Measurements from ENCODE around the gene KRTAP12-3. TPM values are rescaled to one million over a fixed set of nuclear protein-coding genes. Genes with fewer than 3 reads are reported as not detected.
"Not testable (repeated sequence)": the region's sequence is repeated elsewhere in the genome, so short reads cannot be mapped to it uniquely, and the experiment has no call there.

KRTAP12-3 gene
- total RNA-seq, 2 experiments from 2014 or later, result not detected

DNA sequence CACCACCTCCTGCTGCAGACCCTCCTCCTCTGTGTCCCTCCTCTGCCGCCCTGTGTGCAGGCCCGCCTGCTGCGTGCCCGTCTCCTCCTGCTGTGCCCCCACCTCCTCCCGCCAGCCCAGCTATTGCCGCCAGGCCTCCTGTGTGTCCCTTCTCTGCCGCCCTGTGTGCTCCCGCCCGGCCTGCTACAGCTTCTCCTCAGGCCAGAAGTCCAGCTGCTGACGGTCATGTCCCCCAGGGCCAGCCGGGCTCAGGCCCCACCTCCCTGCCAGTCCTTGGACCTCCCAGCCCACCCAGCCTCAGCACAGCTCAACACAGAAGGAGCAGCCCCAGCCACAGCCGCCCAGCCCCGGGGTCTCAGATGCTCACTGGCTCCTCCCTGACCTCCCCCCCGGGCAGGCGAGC lies 29.9 kb upstream of the KRTAP12-3 start:
- H3K9me2 ChIP-seq (ENCODE audit: insufficient read depth, low read length); H3K4me3 ChIP-seq (ENCODE audit: low read depth, low read length, poor library complexity, severe bottlenecking); BruUV-seq (replicated peaks); H4K20me1 ChIP-seq (ENCODE audit: insufficient read depth, low read length); H2AFZ ChIP-seq (ENCODE audit: low read length); H3K27ac ChIP-seq (ENCODE audit: low read depth, low read length, poor library complexity, severe bottlenecking); H3K36me3 ChIP-seq (ENCODE audit: insufficient read depth, low read length); H3K4me2 ChIP-seq (ENCODE audit: low read length); H3K4me1 ChIP-seq (ENCODE audit: insufficient read depth, low read length, poor library complexity, severe bottlenecking); DNase-seq (ENCODE audit: low spot score); intact Hi-C loops (cut with micrococcal nuclease; ENCODE audit: unreplicated experiment); POLR2A ChIA-PET; H3K79me2 ChIP-seq (ENCODE audit: insufficient read depth, low read depth, low read length): not testable (repeated sequence)
- CTCF ChIA-PET (ENCODE audit: unreplicated experiment), result interaction anchor here (0.6 kb wide), 1 partner anchor 125 kb away, joined by 3 read pairs; no protein-coding TSS in a partner anchor
- H3K9me3 ChIP-seq (ENCODE audit: low read length), result peaks cover 13% of the 10 kb centered on the region

DNA sequence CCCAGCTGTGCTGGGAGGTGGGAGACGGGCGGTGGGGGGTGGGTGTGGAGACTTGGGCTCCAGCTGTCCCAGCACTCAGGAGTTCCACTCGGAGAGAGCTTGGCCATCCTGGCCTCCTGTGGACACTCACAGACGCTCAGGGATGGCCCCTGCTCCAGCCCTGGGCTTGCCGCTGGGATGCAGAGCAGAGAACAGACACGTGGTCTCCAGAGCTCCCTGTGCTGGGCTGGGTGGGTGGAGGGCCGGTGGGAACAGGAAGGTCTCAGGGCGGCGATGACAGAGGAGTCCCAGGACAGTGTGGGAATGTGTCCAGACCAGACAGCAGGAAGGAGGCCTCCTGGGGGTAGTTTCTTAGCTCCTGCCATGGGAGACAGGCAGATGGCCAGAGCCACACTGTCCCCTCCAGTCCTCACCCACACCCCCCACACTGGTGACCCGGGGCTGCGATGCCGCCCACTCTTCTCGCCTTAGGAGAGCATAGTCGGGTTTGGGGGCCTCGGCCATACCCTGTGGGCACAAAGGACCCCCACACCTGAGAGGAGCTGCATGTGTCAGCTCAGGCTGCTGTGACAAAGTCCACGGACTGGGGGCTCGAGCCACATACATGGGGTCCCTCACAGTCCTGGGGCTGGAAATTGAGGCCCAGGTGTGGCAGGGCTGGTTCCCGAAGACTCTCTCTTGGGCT lies 28.9 kb upstream of the KRTAP12-3 start:
- Histone ChIP-seq H3K27ac (ENCODE audit: low read depth, low read length, poor library complexity, severe bottlenecking) (no peak overlapping the region), H2AFZ (ENCODE audit: low read length) (no peak overlapping the region), H3K4me1 (ENCODE audit: insufficient read depth, low read length, poor library complexity, severe bottlenecking) (no peaks in the 10 kb centered on the region), H3K4me2 (ENCODE audit: low read length) (no peak overlapping the region), H3K9me3 (ENCODE audit: low read length) (peaks cover 4% of the 10 kb centered on the region; the same call in 1 of the 2 replicates), H4K20me1 (ENCODE audit: insufficient read depth, low read length) (no peaks in the 10 kb centered on the region), H3K79me2 (ENCODE audit: insufficient read depth, low read depth, low read length) (no peaks in the 10 kb centered on the region), H3K9me2 (ENCODE audit: insufficient read depth, low read length) (no peaks in the 10 kb centered on the region), H3K36me3 (ENCODE audit: insufficient read depth, low read length) (no peaks in the 10 kb centered on the region), H3K4me3 (ENCODE audit: low read depth, low read length, poor library complexity, severe bottlenecking) (no peak overlapping the region)
- intact Hi-C loops (cut with micrococcal nuclease; ENCODE audit: unreplicated experiment), result no loop called here
- POLR2A ChIA-PET, result no interaction called here
- TF ChIP-seq, protein P1, sequence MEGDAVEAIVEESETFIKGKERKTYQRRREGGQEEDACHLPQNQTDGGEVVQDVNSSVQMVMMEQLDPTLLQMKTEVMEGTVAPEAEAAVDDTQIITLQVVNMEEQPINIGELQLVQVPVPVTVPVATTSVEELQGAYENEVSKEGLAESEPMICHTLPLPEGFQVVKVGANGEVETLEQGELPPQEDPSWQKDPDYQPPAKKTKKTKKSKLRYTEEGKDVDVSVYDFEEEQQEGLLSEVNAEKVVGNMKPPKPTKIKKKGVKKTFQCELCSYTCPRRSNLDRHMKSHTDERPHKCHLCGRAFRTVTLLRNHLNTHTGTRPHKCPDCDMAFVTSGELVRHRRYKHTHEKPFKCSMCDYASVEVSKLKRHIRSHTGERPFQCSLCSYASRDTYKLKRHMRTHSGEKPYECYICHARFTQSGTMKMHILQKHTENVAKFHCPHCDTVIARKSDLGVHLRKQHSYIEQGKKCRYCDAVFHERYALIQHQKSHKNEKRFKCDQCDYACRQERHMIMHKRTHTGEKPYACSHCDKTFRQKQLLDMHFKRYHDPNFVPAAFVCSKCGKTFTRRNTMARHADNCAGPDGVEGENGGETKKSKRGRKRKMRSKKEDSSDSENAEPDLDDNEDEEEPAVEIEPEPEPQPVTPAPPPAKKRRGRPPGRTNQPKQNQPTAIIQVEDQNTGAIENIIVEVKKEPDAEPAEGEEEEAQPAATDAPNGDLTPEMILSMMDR (conservative IDR thresholded peaks at IDR 0.05; ENCODE audit: low read length), result no peak
- TF ChIP-seq EZH2phosphoT487 (IDR thresholded peaks at IDR 0.05; ENCODE audit: borderline replicate concordance, low read depth, low read length), result no peak
- CTCF ChIA-PET (ENCODE audit: unreplicated experiment), result no interaction called here
- DNase-seq (ENCODE audit: low spot score), result no peak
- BruUV-seq (replicated peaks), result no TSS peak

GRCh38 chr21:44630440-44630839 lies 27.3 kb upstream of the KRTAP12-3 start:
- H3K27ac ChIP-seq (ENCODE audit: low read depth, low read length, poor library complexity, severe bottlenecking), result no peak overlapping the region
- H3K36me3 ChIP-seq (ENCODE audit: insufficient read depth, low read length), result no peaks in the 10 kb centered on the region
- H3K9me3 ChIP-seq (ENCODE audit: low read length), result no peaks in the 10 kb centered on the region
- no peaks in the 10 kb centered on the region for H3K79me2 ChIP-seq (ENCODE audit: insufficient read depth, low read depth, low read length)
- TF ChIP-seq, protein P1 (conservative IDR thresholded peaks at IDR 0.05; ENCODE audit: low read length), result no peak
- no peak for TF ChIP-seq EZH2phosphoT487 (IDR thresholded peaks at IDR 0.05; ENCODE audit: borderline replicate concordance, low read depth, low read length)
- intact Hi-C loops (cut with micrococcal nuclease; ENCODE audit: unreplicated experiment), result no loop called here
- no TSS peak for BruUV-seq (replicated peaks)
- no peaks in the 10 kb centered on the region for H3K9me2 ChIP-seq (ENCODE audit: insufficient read depth, low read length)
- H2AFZ ChIP-seq (ENCODE audit: low read length), result no peak overlapping the region
- ChIA-PET CTCF (ENCODE audit: unreplicated experiment) (no interaction called here), POLR2A (no interaction called here)
- H4K20me1 ChIP-seq (ENCODE audit: insufficient read depth, low read length), result no peaks in the 10 kb centered on the region
- no peak overlapping the region for H3K4me3 ChIP-seq (ENCODE audit: low read depth, low read length, poor library complexity, severe bottlenecking)
- no peak overlapping the region for H3K4me2 ChIP-seq (ENCODE audit: low read length)
- no peak for DNase-seq (ENCODE audit: low spot score)
- no peaks in the 10 kb centered on the region for H3K4me1 ChIP-seq (ENCODE audit: insufficient read depth, low read length, poor library complexity, severe bottlenecking)

Data from OCI-LY7 (cell line).